VCaP (cell line): ENCODE data around the gene CDH3.

Experiments
- H3K27ac ChIP-seq: fragments of 450-650 bp; 2 replicates; pipeline ENCODE4 v1.5.1; 2017
- TF ChIP-seq, protein P1 (sequence below): fragments of 450-650 bp; conservative IDR thresholded peaks from 2 replicates; pipeline ENCODE4 v1.5.1; 2017; ENCODE audit warnings: mild to moderate bottlenecking, moderate library complexity

The CDH3 gene

DNA sequence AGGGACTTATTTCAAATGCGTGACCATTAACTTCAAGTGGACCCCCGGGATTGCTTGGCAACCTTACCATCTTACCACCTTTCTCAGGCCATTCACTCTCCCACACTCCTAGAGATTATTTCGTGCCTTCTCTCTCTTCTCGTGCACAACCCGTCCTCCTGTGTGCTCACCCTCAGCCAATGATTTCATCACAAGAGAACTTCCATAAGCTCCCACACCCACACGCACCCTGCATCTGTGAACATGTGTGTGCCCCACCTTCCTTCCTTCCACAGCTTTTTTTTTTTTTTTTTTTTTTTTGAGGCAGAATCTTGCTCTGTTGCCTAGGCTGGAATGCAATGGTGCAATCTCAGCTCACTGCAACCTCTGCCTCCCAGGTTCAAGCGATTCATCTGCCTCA, 27.4 kb upstream of the CDH3 start:
- TF ChIP-seq, protein P1, sequence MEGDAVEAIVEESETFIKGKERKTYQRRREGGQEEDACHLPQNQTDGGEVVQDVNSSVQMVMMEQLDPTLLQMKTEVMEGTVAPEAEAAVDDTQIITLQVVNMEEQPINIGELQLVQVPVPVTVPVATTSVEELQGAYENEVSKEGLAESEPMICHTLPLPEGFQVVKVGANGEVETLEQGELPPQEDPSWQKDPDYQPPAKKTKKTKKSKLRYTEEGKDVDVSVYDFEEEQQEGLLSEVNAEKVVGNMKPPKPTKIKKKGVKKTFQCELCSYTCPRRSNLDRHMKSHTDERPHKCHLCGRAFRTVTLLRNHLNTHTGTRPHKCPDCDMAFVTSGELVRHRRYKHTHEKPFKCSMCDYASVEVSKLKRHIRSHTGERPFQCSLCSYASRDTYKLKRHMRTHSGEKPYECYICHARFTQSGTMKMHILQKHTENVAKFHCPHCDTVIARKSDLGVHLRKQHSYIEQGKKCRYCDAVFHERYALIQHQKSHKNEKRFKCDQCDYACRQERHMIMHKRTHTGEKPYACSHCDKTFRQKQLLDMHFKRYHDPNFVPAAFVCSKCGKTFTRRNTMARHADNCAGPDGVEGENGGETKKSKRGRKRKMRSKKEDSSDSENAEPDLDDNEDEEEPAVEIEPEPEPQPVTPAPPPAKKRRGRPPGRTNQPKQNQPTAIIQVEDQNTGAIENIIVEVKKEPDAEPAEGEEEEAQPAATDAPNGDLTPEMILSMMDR = no peak
- no peak overlapping the region for H3K27ac ChIP-seq

DNA sequence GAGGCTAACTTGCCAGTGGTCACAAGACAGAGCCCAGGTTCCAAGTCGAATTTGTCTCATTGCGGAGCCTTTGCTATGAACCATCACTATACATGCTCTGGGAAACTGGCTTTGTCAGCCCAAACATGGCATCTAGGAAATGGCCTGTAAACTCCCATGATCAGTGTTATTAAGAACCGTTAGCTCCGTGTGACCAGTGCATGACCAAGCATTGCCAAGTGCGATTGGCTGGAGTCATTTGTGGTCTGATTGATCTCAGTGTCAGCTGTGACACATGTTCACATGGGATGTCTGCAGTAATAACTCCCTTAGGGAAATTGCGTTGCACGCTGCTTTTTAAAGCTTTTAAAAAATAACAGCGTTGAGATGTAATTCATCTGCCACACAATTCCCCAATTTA, 18.6 kb upstream of the CDH3 start:
- TF ChIP-seq, protein P1 = no peak

DNA sequence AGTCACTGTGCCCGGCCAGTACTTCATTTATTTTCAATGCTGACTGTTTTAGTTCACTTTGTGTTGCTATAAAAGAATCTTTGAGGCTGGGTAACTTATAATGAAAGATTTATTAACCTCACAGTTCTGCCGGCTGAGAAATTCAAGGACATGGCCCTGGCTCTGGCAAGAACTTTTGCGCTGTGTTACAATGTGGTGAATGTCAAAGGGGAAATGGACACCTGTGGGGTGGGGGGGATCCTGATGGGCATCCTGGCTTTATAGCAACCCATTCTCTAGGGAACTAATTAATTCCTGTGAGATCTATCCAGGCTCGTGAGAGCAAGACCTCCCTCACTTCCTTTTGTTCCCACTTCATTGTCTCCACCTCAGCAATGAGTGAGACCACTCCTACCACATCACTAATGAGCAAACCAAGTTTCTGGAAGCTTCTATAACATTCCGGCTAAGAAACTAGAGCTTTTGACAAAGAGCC, 17.1 kb upstream of the CDH3 start:
- TF ChIP-seq, protein P1 = no peak
- no peak overlapping the region for H3K27ac ChIP-seq

More for the DNA sequence above, 18.6 kb upstream of the CDH3 start:
- H3K27ac ChIP-seq = no peak overlapping the region

DNA sequence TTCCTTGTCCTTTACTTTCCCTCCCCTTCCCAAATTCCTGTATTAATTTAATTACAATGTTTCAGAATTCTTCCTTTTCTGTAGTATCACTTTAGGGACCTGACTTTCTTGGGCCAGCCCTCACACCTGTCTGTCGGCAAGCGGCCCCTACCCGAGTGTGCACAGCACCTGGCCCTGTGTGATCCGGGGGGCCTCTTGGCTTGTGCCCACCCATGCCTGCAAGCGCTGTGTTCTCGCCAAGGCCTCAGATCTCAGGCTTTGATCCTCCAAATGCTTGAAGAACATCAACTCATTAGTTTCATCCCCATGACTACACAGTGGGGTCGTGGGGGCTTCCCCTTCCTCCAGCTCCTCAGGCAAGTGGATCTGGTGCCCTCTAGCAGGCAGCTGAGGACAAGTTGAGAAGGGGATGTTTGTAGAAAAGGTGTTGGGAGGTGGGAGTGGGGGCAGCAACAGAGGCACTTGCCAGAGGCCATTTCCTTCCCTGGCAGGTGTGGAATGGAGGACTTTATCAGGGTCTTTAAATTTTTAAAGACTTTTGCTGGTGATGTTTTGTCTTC, 15.7 kb upstream of the CDH3 start:
- TF ChIP-seq, protein P1 = no peak
- H3K27ac ChIP-seq = no peak overlapping the region

DNA sequence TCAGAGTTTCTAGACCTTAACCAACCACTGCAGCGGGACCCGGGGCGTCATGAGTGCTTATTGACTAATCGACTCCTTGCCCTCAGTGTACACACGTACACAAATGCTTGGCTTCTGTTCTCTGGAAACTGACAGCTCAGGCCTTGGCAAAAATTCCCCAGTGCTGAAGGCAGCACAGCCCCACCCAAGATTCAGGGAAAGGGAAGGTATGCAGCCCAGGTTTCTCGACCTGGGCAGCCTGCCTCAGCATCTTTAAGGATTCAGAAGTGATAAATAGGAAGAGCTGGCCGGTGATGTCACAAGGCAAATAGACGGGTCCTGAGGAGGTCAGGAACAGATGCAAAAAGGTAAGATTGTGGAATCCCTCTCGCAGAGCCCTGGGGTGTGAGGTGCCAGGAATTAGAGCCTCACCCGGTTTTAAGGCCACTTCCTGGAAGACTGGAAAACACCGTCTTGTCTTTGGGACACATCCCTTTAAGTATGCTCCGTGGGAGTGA, 9.0 kb upstream of the CDH3 start:
- TF ChIP-seq, protein P1 = no peak
- H3K27ac ChIP-seq = no peak overlapping the region

DNA sequence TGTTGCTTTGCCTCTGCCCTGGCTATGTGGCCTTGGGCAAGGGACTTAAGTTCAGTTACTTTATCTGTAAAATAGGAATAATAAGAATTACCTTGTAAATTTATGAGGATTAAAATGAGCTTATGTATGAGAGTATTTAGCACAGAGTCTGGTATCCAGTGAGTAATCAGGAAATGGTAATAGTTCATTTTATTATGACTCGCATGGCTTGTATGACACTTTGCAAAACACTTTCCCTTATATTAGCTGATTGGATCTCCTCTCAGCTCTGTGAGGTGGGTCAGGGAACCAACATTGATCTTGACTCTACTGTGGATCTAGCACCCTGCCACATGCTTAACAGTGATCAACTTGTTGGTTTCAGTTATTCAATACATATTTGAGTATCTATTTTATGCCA, 8.3 kb upstream of the CDH3 start:
- TF ChIP-seq, protein P1 = no peak
- no peak overlapping the region for H3K27ac ChIP-seq

DNA sequence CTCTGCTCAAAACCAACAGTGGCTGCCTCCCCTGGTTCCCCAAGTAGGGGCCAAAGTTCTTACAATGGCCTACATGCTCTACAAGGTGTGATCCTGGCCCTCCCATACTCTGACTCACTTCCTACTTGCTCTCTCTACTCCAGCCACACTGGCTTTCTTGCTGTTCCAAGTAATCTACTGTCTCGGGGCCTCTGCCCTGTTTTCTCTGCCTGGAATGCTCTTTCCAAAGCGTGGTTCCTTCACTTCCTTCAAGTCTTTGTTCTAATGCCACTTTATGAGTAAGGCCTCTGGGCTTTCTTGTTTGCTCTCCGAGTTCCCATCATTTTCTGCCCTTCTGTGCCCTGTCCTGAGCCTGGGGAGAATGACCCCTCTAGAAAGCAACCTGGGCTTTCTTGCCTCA, 4.1 kb upstream of the CDH3 start:
- no peak overlapping the region for H3K27ac ChIP-seq
- TF ChIP-seq, protein P1 = no peak
